Stimulated activated CD4-positive, alpha-beta T cell treated with anti-CD3 and anti-CD28 coated beads, TNF-alpha, amount 100 ng/mL, for 1 hour (primary cell): ENCODE data around the gene KCNB1.
A peak's percentile ranks its signal among the peaks of the same experiment; 100 is the strongest.

Source experiments
- DNase-seq, 3 donors: peaks; one replicate each; pipeline ENCODE4 v3.0.0-alpha.2; 2020; ENCODE audit warnings: low read depth in 3 of 3, low spot score in 1 of 3

Gene KCNB1

GRCh38 chr20:49482621-49483017, at the start of gene KCNB1:
Gene KCNB1 (minus strand): TSS chr20:49482668. CDS start chr20:49482480, 188 bp downstream.
- DNase-seq = peak in 1 of 3 donors; percentile 10

- no peak for DNase-seq
Measured at GRCh38 chr20:49529470-49529869, 47.0 kb upstream of the KCNB1 start.

- no peak for DNase-seq
Measured at GRCh38 chr20:49526568-49526967, 44.1 kb upstream of the KCNB1 start.

- no peak for DNase-seq
Measured at GRCh38 chr20:49526056-49526455, 43.6 kb upstream of the KCNB1 start.

- no peak for DNase-seq
Measured at GRCh38 chr20:49523767-49524360, 41.4 kb upstream of the KCNB1 start.

- no peak for DNase-seq
Measured at GRCh38 chr20:49521356-49521755, 38.9 kb upstream of the KCNB1 start.

- no peak for DNase-seq
Measured at GRCh38 chr20:49519777-49520359, 37.4 kb upstream of the KCNB1 start.

- DNase-seq = no peak
Measured at GRCh38 chr20:49519212-49519712, 36.8 kb upstream of the KCNB1 start.

GRCh38 chr20:49518576-49518975, 36.1 kb upstream of the KCNB1 start:
- no peak for DNase-seq

GRCh38 chr20:49517805-49518100, 35.3 kb upstream of the KCNB1 start:
- no peak for DNase-seq

GRCh38 chr20:49516916-49517804, 34.7 kb upstream of the KCNB1 start:
- DNase-seq = no peak

GRCh38 chr20:49515586-49515985, 33.1 kb upstream of the KCNB1 start:
- no peak for DNase-seq

GRCh38 chr20:49513517-49513916, 31.0 kb upstream of the KCNB1 start:
- no peak for DNase-seq

GRCh38 chr20:49513009-49513408, 30.5 kb upstream of the KCNB1 start:
- DNase-seq = no peak

GRCh38 chr20:49511788-49512525, 29.5 kb upstream of the KCNB1 start:
- DNase-seq = no peak

- no peak for DNase-seq
Measured at GRCh38 chr20:49510562-49511122, 28.2 kb upstream of the KCNB1 start.

GRCh38 chr20:49508435-49509199, 26.1 kb upstream of the KCNB1 start:
- DNase-seq = no peak

- DNase-seq = no peak
Measured at GRCh38 chr20:49507741-49508434, 25.4 kb upstream of the KCNB1 start.

- DNase-seq = no peak
Measured at GRCh38 chr20:49505518-49505917, 23.1 kb upstream of the KCNB1 start.

- no peak for DNase-seq
Measured at GRCh38 chr20:49503176-49503575, 20.7 kb upstream of the KCNB1 start.
